ENCODE measurements around the gene MC1R. TPM values are rescaled to one million over a fixed set of nuclear protein-coding genes. Genes with fewer than 3 reads are reported as not detected.

Gene MC1R
- total and polyA plus RNA-seq, 2 of the 4 experiments (the other 2 are of a cell fraction), result 3.8 to 9.5 TPM

DNA sequence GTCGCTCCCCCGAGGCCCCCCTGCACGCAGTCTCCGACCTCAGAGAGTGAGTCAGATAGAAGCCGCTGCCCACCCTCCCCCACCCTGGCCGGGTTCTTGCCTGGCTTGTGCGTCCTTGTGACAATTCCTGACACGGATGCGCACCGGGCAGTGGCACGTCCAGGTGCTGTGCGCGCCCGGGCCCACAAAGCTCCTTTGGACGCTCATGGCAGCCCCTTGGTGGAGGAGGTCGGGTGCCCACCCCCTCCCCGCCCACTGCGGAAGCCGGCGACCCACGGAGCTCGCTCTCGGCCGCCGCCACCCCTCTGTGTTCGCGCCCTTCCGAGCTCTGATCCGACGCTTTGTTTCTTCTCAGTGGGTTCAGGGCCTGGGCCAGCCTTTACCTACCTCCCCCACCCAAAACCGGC lies 3.8 kb downstream of the MC1R start:
- H3K9me3 ChIP-seq (ENCODE audit: control insufficient read depth, insufficient read depth, low read length), result no peaks in the 10 kb centered on the region
- H3K18ac ChIP-seq (ENCODE audit: low read depth, low read length), result peak overlapping the region; percentile 96
- H3K36me3 ChIP-seq (ENCODE audit: control insufficient read depth, insufficient read depth, low read length), result peaks cover under 1% of the 10 kb centered on the region; the same call in 1 of the 2 replicates
- ChIA-PET POLR2A (ENCODE audit: unreplicated experiment) (interaction anchor here (0.5 to 0.9 kb wide), 4 partner anchors 14 to 382 kb away, joined by 3 to 9 read pairs (median 3); no protein-coding TSS in a partner anchor), CTCF (interaction anchor here (0.8 to 1.2 kb wide), 3 partner anchors 12 to 28 kb away, joined by 3 to 4 read pairs (median 3); no protein-coding TSS in a partner anchor)
- H3K4me2 ChIP-seq (ENCODE audit: low read depth, low read length), result peak overlapping the region; percentile 93
- 0% methylated on average over 3 of the region's 31 CpGs; no CpG with 5 or more reads in 1 of the 2 experiments for WGBS, 2 experiments (ENCODE audit: extremely low coverage in 2 of 2, insufficient read length in 1 of 2)
- in situ Hi-C loops (cut with MboI; ENCODE audit: low sequenced_read_pairs), result no loop called here
- H2AK5ac ChIP-seq (ENCODE audit: low read depth, low read length), result peak overlapping the region; percentile 97
- peak overlapping the region; percentile 98 for H2BK120ac ChIP-seq (ENCODE audit: low read depth, low read length)
- no peaks in the 10 kb centered on the region for H3K27me3 ChIP-seq (ENCODE audit: control insufficient read depth, insufficient read depth, low read length)
- peak overlapping the region; percentile 99 for H2BK5ac ChIP-seq (ENCODE audit: low read depth, low read length, poor library complexity, severe bottlenecking)
- peak overlapping the region; percentile 99 for H3K14ac ChIP-seq (replicated peaks; ENCODE audit: low read depth, low read length)
- H3K79me1 ChIP-seq (ENCODE audit: low read depth in 1 of 2, low read length in 2 of 2), result peaks cover under 1 to 70% of the 10 kb centered on the region in 2 experiments; a peak in 3 of 4 replicates
- DNase-seq (peak; percentile 91), ATAC-seq (ENCODE audit: low read depth) (peak; percentile 30)
- peaks cover 20% of the 10 kb centered on the region for H3K9me1 ChIP-seq (ENCODE audit: insufficient read depth, low read length)
- peak overlapping the region; percentile 98 for H3K27ac ChIP-seq (ENCODE audit: insufficient read depth, low read length)
- peaks cover 38% of the 10 kb centered on the region for H4K20me1 ChIP-seq (ENCODE audit: insufficient read depth, low read length)
- intact Hi-C loops (cut with micrococcal nuclease), result loop anchor here (10.0 kb wide), 1 partner anchor 102 kb away; no protein-coding TSS in a partner anchor
- H3K4me3 ChIP-seq (ENCODE audit: insufficient read depth, low read depth, low read length), result peak overlapping the region; percentile 83
- H4K8ac ChIP-seq (ENCODE audit: low read depth in 2 of 2, low read length in 2 of 2), result peak overlapping the region; percentile 96 to 98
- H2BK20ac ChIP-seq (ENCODE audit: low read depth, low read length), result peak overlapping the region; percentile 89
- peak overlapping the region; percentile 100 for H4K91ac ChIP-seq (ENCODE audit: insufficient read depth, low read depth, low read length)
- peak overlapping the region; percentile 100 for H3K23ac ChIP-seq (ENCODE audit: low read depth, low read length)
- H3K9ac ChIP-seq (ENCODE audit: low read depth, low read length), result peak overlapping the region; percentile 98
- H2AFZ ChIP-seq (replicated peaks; ENCODE audit: low read length, poor library complexity), result peak overlapping the region; percentile 93
- peak overlapping the region; percentile 96 for H4K5ac ChIP-seq (ENCODE audit: low read depth, low read length)
- H2BK15ac ChIP-seq (ENCODE audit: low read depth, low read length), result peak overlapping the region; percentile 93
- peak overlapping the region; percentile 100 for H2AK9ac ChIP-seq (replicated peaks; ENCODE audit: low read depth, low read length, poor library complexity)
- TF ChIP-seq MAFK (IDR thresholded peaks at IDR 0.05; ENCODE audit: low read depth, low read length) (no peak), CEBPB (IDR thresholded peaks at IDR 0.05; ENCODE audit: low read depth, low read length) (no peak), NFE2L2 (IDR thresholded peaks at IDR 0.05; ENCODE audit: low read depth, low read length) (no peak), BHLHE40 (IDR thresholded peaks at IDR 0.05; ENCODE audit: low read depth, low read length) (peak; percentile 56; the same call in 1 of the 2 replicates), FOS (IDR thresholded peaks at IDR 0.05; ENCODE audit: low read depth, low read length) (peak; percentile 83), RCOR1 (IDR thresholded peaks at IDR 0.05; ENCODE audit: insufficient replicate concordance, low read length) (peak; percentile 22), CHD1 (IDR thresholded peaks at IDR 0.05; ENCODE audit: low read depth, low read length) (no peak), MAZ (IDR thresholded peaks at IDR 0.05; ENCODE audit: borderline replicate concordance, low read depth, low read length) (peak; percentile 36; the same call in 1 of the 2 replicates), POLR2A (IDR thresholded peaks at IDR 0.05; ENCODE audit: low read depth, low read length) (no peak), RFX5 (IDR thresholded peaks at IDR 0.05; ENCODE audit: low read depth, low read length) (no peak)
- TF ChIP-seq, protein P1, sequence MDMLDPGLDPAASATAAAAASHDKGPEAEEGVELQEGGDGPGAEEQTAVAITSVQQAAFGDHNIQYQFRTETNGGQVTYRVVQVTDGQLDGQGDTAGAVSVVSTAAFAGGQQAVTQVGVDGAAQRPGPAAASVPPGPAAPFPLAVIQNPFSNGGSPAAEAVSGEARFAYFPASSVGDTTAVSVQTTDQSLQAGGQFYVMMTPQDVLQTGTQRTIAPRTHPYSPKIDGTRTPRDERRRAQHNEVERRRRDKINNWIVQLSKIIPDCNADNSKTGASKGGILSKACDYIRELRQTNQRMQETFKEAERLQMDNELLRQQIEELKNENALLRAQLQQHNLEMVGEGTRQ (IDR thresholded peaks at IDR 0.05; ENCODE audit: low read depth, low read length), result no peak
- TF ChIP-seq, protein P2, sequence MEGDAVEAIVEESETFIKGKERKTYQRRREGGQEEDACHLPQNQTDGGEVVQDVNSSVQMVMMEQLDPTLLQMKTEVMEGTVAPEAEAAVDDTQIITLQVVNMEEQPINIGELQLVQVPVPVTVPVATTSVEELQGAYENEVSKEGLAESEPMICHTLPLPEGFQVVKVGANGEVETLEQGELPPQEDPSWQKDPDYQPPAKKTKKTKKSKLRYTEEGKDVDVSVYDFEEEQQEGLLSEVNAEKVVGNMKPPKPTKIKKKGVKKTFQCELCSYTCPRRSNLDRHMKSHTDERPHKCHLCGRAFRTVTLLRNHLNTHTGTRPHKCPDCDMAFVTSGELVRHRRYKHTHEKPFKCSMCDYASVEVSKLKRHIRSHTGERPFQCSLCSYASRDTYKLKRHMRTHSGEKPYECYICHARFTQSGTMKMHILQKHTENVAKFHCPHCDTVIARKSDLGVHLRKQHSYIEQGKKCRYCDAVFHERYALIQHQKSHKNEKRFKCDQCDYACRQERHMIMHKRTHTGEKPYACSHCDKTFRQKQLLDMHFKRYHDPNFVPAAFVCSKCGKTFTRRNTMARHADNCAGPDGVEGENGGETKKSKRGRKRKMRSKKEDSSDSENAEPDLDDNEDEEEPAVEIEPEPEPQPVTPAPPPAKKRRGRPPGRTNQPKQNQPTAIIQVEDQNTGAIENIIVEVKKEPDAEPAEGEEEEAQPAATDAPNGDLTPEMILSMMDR (conservative IDR thresholded peaks at IDR 0.05; ENCODE audit: low read depth, low read length), result no peak
- no TSS peak for BruUV-seq (replicated peaks)
- peak overlapping the region; percentile 100 for H3K4ac ChIP-seq (ENCODE audit: low read depth, low read length)
- dilution Hi-C loops (cut with HindIII; ENCODE audit: low sequenced_read_pairs, unreplicated experiment), result no loop called here
- H3K56ac ChIP-seq (ENCODE audit: extremely low read depth, insufficient read depth, low read length), result peak overlapping the region; percentile 99
- peaks cover 27% of the 10 kb centered on the region for H3K4me1 ChIP-seq (ENCODE audit: control insufficient read depth, insufficient read depth, low read length)

Measured in IMR-90 (cell line).